Fibroblast of lung (primary cell): ENCODE results near the gene TRPV4. TPM values are rescaled to one million over a fixed set of nuclear protein-coding genes. Genes with fewer than 3 reads are reported as not detected.

Source experiments
- DNase-seq, 2 donors: peaks; one replicate each; pipeline versions ENCODE4 v3.0.0 to v3.0.0-alpha.2; 2010; ENCODE audit warnings: low read depth in 2 of 2
- H2AFZ ChIP-seq: 2 replicates; pipeline ENCODE4 v1.5.1; 2012; ENCODE audit warnings: low read length, control low read depth, inconsistent platforms
- H3K27ac ChIP-seq: 2 replicates; pipeline ENCODE4 v1.5.1; 2011; ENCODE audit warnings: low read length, control low read depth; ENCODE audit not compliant: insufficient read depth
- H3K27me3 ChIP-seq: 2 replicates; pipeline ENCODE4 v1.5.1; 2011; ENCODE audit warnings: mild to moderate bottlenecking, low read length; ENCODE audit not compliant: control insufficient read depth, insufficient read depth
- H3K36me3 ChIP-seq: 2 replicates; pipeline ENCODE4 v1.5.1; 2011; ENCODE audit warnings: low read length; ENCODE audit not compliant: control insufficient read depth, insufficient read depth
- H3K4me1 ChIP-seq: 2 replicates; pipeline ENCODE4 v1.5.1; 2011; ENCODE audit warnings: low read length; ENCODE audit not compliant: control insufficient read depth, insufficient read depth; ENCODE audit errors: extremely low read depth
- H3K4me2 ChIP-seq: 2 replicates; pipeline ENCODE4 v1.5.1; 2011; ENCODE audit warnings: low read length, control low read depth; ENCODE audit not compliant: insufficient read depth; ENCODE audit errors: extremely low read depth
- H3K4me3 ChIP-seq, 4 experiments: fragments of 200-600 bp in 1 of 4; sonication (generic) in 1 of 4; replicated peaks in 1 of 4; 2 replicates each; pipeline ENCODE4 v1.5.1; 2011 to 2016; ENCODE audit warnings: low read length in 4 of 4, low read depth in 3 of 4, mild to moderate bottlenecking in 3 of 4, control low read depth in 2 of 4, inconsistent platforms in 1 of 4, mixed read lengths in 1 of 4; ENCODE audit not compliant: insufficient read depth in 1 of 4; ENCODE audit errors: control extremely low read depth in 1 of 4
- H3K79me2 ChIP-seq: 2 replicates; pipeline ENCODE4 v1.5.1; 2012; ENCODE audit warnings: mild to moderate bottlenecking, low read length, inconsistent platforms; ENCODE audit not compliant: control insufficient read depth, insufficient read depth
- H3K9ac ChIP-seq: 2 replicates; pipeline ENCODE4 v1.5.1; 2011; ENCODE audit warnings: mild to moderate bottlenecking, low read length, control low read depth; ENCODE audit not compliant: insufficient read depth
- H3K9me3 ChIP-seq: 2 replicates; pipeline ENCODE4 v1.5.1; 2012; ENCODE audit warnings: low read depth, low read length; ENCODE audit not compliant: control insufficient read depth, insufficient read depth
- H4K20me1 ChIP-seq: 2 replicates; pipeline ENCODE4 v1.5.1; 2011; ENCODE audit warnings: low read length; ENCODE audit not compliant: control insufficient read depth, insufficient read depth; ENCODE audit errors: extremely low read depth
- CTCF ChIP-seq, 2 donors: IDR thresholded peaks in 1 of 2; conservative IDR thresholded peaks in 1 of 2; 1 replicate in 1 of 2; 2 replicates in 1 of 2; pipeline ENCODE4 v1.5.1; 2011 to 2012; ENCODE audit warnings: low read length in 2 of 2, control low read depth in 1 of 2, inconsistent platforms in 1 of 2, low read depth in 1 of 2, mild to moderate bottlenecking in 1 of 2
- EZH2 ChIP-seq: IDR thresholded peaks from 2 replicates; pipeline ENCODE4 v1.5.1; 2012; ENCODE audit warnings: low read length, control low read depth, mild to moderate bottlenecking; ENCODE audit errors: missing control alignments
- polyA plus RNA-seq, 2 donors: library from polyadenylated mRNA; depleted of rRNA in 1 of 2; stranded (reverse) in 1 of 2; unstranded in 1 of 2; fragments of >200 nt; gene quantifications; 2 replicates each; pipeline ENCODE4 v1.2.1, GENCODE V29; 2011 to 2012; ENCODE audit warnings: missing spikeins in 1 of 2
- total RNA-seq: library from RNA; depleted of rRNA; stranded (reverse); fragments of >200 nt; gene quantifications from 2 replicates; pipeline ENCODE4 v1.2.1, GENCODE V29; 2014

The TRPV4 gene
- total and polyA plus RNA-seq, 2 donors (not counting 1 experiment from before 2014, with no cell fraction given) = 0.66 to 0.83 TPM

DNA sequence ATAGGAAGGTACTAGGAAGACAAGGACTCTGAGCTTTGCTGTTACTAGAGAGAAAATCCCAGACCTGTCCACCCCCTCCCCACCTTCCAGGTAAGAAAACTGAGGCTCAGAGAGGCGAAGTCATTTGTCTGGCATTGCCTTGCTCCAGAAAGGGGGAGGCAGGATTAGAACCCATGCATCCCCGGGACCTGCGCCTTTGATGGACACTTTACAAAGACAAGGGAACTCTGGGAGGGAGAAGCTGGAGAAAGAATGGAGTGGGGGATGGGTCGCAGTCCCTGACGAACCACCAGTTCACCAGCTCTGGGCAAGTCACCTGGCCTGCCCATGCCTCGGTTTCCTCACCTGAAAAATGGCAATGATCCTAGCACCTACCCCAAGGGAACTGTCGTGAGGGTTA lies 10.8 kb downstream of the TRPV4 start:
- H3K4me2 ChIP-seq = no peak overlapping the region
- H2AFZ ChIP-seq = no peak overlapping the region
- no peak for DNase-seq
- no peaks in the 10 kb centered on the region for H3K4me1 ChIP-seq
- H3K79me2 ChIP-seq = no peaks in the 10 kb centered on the region
- H3K27ac ChIP-seq = no peak overlapping the region
- H4K20me1 ChIP-seq = no peaks in the 10 kb centered on the region
- no peak for TF ChIP-seq EZH2
- no peak for TF ChIP-seq CTCF (conservative IDR thresholded peaks at IDR 0.05 in 1 of 2, IDR thresholded peaks at IDR 0.05 in 1 of 2; ENCODE audit: low read depth in 1 of 2, low read length in 2 of 2)
- no peaks in the 10 kb centered on the region for H3K9me3 ChIP-seq
- H3K4me3 ChIP-seq = no peak overlapping the region
- H3K27me3 ChIP-seq = peaks cover 2% of the 10 kb centered on the region
- H3K9ac ChIP-seq = no peak overlapping the region
- no peaks in the 10 kb centered on the region for H3K36me3 ChIP-seq

- Histone ChIP-seq H3K4me3 (no peak overlapping the region), H3K9ac (no peak overlapping the region), H2AFZ (no peak overlapping the region), H3K4me2 (no peak overlapping the region), H3K4me1 (no peaks in the 10 kb centered on the region), H3K27ac (no peak overlapping the region), H3K36me3 (no peaks in the 10 kb centered on the region), H3K79me2 (no peaks in the 10 kb centered on the region), H3K27me3 (peaks cover 2% of the 10 kb centered on the region), H4K20me1 (no peaks in the 10 kb centered on the region), H3K9me3 (no peaks in the 10 kb centered on the region)
- TF ChIP-seq CTCF (conservative IDR thresholded peaks at IDR 0.05 in 1 of 2, IDR thresholded peaks at IDR 0.05 in 1 of 2; ENCODE audit: low read depth in 1 of 2, low read length in 2 of 2) (no peak), EZH2 (no peak)
- no peak for DNase-seq
These were observed 11.2 kb downstream of the TRPV4 start for GRCh38 chr12:109821968-109822367.

DNA sequence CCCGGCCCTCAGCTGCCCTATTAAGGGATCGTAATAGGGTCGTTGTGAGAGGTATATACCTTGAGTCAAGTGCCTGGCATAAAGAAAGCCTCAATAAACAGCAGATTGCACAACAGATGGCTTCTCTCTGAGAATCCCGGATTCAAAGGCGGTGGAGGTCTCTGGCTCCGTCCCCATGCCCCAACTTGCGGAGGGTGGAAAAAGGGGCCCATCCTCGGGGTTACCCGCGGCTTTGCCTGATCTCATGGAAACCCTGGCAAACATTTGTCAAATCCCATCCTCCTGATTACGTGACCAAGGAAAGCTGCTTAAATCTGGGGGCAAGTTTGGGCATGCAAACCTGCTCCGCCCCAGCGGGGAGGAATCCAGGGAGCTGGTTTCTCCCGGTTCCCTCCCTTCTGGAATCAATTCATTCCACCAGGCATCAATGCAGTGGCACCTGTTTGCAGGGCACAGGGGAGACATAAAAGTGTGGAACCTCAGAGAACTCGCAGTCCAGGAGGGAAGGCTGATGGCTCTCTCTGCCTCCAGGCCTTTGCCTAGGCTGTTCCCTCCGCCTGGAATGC lies 12.3 kb downstream of the TRPV4 start:
- Histone ChIP-seq H4K20me1 (no peaks in the 10 kb centered on the region), H3K36me3 (no peaks in the 10 kb centered on the region), H3K4me3 (no peak overlapping the region), H3K9ac (no peak overlapping the region), H3K27me3 (peaks cover 2% of the 10 kb centered on the region), H3K79me2 (no peaks in the 10 kb centered on the region), H3K4me1 (no peaks in the 10 kb centered on the region), H3K27ac (no peak overlapping the region), H3K9me3 (no peaks in the 10 kb centered on the region), H3K4me2 (no peak overlapping the region), H2AFZ (no peak overlapping the region)
- TF ChIP-seq CTCF (conservative IDR thresholded peaks at IDR 0.05 in 1 of 2, IDR thresholded peaks at IDR 0.05 in 1 of 2; ENCODE audit: low read depth in 1 of 2, low read length in 2 of 2) = no peak
- no peak for TF ChIP-seq EZH2
- no peak for DNase-seq
